ENCODE measurements around the gene DOCK10. TPM values are rescaled to one million over a fixed set of nuclear protein-coding genes. Genes with fewer than 3 reads are reported as not detected.

The DOCK10 gene
- total RNA-seq, 1 experiment from 2014 or later = 5.8 TPM

DNA sequence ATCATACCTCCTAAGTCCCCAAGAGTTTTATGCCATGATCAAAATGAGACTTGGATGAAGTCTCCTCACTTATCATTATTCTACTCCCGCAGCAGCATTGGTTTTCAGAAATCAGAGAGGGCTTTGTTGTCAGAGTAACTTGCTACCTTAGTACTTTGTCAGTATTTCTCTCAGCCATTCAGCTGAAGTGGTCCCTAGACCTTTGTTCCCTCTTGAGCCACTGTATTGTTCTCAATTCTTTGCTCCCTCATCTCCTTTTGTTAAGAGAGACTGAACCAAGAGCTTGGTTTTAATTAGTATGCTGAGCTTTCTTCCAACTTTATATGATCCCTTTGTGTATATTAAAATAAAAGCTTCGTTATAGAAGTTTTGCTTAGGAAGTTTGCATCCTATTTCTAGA, 133.4 kb downstream of the DOCK10 start:
- in situ Hi-C loops (cut with HindIII; ENCODE audit: low pct_unique_long_range_greater_than_20kb, low sequenced_read_pairs) (no loop called here), intact Hi-C loops (cut with micrococcal nuclease; ENCODE audit: unreplicated experiment) (no loop called here)
- H3K4me3 ChIP-seq (ENCODE audit: low read depth in 2 of 2, low read length in 2 of 2) = no peak overlapping the region
- TF ChIP-seq, protein P1, sequence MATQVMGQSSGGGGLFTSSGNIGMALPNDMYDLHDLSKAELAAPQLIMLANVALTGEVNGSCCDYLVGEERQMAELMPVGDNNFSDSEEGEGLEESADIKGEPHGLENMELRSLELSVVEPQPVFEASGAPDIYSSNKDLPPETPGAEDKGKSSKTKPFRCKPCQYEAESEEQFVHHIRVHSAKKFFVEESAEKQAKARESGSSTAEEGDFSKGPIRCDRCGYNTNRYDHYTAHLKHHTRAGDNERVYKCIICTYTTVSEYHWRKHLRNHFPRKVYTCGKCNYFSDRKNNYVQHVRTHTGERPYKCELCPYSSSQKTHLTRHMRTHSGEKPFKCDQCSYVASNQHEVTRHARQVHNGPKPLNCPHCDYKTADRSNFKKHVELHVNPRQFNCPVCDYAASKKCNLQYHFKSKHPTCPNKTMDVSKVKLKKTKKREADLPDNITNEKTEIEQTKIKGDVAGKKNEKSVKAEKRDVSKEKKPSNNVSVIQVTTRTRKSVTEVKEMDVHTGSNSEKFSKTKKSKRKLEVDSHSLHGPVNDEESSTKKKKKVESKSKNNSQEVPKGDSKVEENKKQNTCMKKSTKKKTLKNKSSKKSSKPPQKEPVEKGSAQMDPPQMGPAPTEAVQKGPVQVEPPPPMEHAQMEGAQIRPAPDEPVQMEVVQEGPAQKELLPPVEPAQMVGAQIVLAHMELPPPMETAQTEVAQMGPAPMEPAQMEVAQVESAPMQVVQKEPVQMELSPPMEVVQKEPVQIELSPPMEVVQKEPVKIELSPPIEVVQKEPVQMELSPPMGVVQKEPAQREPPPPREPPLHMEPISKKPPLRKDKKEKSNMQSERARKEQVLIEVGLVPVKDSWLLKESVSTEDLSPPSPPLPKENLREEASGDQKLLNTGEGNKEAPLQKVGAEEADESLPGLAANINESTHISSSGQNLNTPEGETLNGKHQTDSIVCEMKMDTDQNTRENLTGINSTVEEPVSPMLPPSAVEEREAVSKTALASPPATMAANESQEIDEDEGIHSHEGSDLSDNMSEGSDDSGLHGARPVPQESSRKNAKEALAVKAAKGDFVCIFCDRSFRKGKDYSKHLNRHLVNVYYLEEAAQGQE (IDR thresholded peaks at IDR 0.05; ENCODE audit: insufficient read depth in 1 of 2, low read depth in 2 of 2, low read length in 1 of 2) = no peak
- no peak for TF ChIP-seq POLR2AphosphoS5 (IDR thresholded peaks at IDR 0.05; ENCODE audit: low read depth, low read length)
- no peak for TF ChIP-seq TCF7L2 (IDR thresholded peaks at IDR 0.05; ENCODE audit: low read depth, low read length)
- TF ChIP-seq SIN3A (IDR thresholded peaks at IDR 0.05; ENCODE audit: borderline replicate concordance, insufficient read depth, low read depth, low read length) = no peak
- TF ChIP-seq CTCF (IDR thresholded peaks at IDR 0.05) = no peak
- BruUV-seq (replicated peaks) = no TSS peak
- CTCF ChIA-PET = interaction anchor here (0.6 to 0.7 kb wide), 2 partner anchors 13 to 732 kb away, joined by 3 to 6 read pairs; no protein-coding TSS in a partner anchor
- H3K9me3 ChIP-seq (ENCODE audit: control insufficient read depth, insufficient read depth, low read depth, low read length) = no peaks in the 10 kb centered on the region
- H3K4me1 ChIP-seq (ENCODE audit: control insufficient read depth, insufficient read depth, low read length) = no peaks in the 10 kb centered on the region
- DNase-seq (ENCODE audit: low read depth, low spot score) (no peak), ATAC-seq (no peak)
- no peaks in the 10 kb centered on the region for H3K27me3 ChIP-seq (ENCODE audit: control insufficient read depth, insufficient read depth, low read length)
- POLR2A ChIA-PET = no interaction called here
- H3K27ac ChIP-seq (ENCODE audit: low read length) = no peak overlapping the region
- H3K36me3 ChIP-seq (ENCODE audit: control insufficient read depth, insufficient read depth, low read length) = no peaks in the 10 kb centered on the region

DNA sequence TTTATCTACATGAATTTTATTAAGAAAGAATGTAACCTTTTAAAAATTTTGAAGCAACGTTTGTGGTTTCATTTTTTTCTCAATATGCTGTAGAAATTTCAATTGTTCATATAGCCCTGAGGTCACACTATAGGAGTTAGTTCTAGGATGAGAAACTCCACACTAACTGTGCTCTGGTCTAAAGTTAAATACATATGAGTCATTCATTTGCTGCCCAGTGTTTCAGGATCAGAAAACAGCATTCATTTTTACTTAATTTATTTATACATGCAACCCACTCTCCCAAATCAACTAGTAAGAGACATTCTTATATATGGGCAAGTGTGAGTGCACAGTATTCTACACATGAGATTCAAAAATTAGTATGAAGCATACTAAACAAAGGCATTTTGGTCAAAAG, 137.9 kb downstream of the DOCK10 start:
- ChIA-PET CTCF (no interaction called here), POLR2A (no interaction called here)
- ATAC-seq (no peak), DNase-seq (ENCODE audit: low read depth, low spot score) (no peak)
- Histone ChIP-seq H3K4me3 (ENCODE audit: low read depth in 2 of 2, low read length in 2 of 2) (no peak overlapping the region), H3K27ac (ENCODE audit: low read length) (no peak overlapping the region), H3K9me3 (ENCODE audit: control insufficient read depth, insufficient read depth, low read depth, low read length) (no peaks in the 10 kb centered on the region), H3K36me3 (ENCODE audit: control insufficient read depth, insufficient read depth, low read length) (no peaks in the 10 kb centered on the region), H3K4me1 (ENCODE audit: control insufficient read depth, insufficient read depth, low read length) (no peaks in the 10 kb centered on the region; the same call in 1 of the 2 replicates), H3K27me3 (ENCODE audit: control insufficient read depth, insufficient read depth, low read length) (no peaks in the 10 kb centered on the region)
- TF ChIP-seq POLR2AphosphoS5 (IDR thresholded peaks at IDR 0.05; ENCODE audit: low read depth, low read length) = no peak
- TF ChIP-seq TCF7L2 (IDR thresholded peaks at IDR 0.05; ENCODE audit: low read depth, low read length) = no peak
- TF ChIP-seq CTCF (IDR thresholded peaks at IDR 0.05) = no peak
- TF ChIP-seq, protein P1 (IDR thresholded peaks at IDR 0.05; ENCODE audit: insufficient read depth in 1 of 2, low read depth in 2 of 2, low read length in 1 of 2) = no peak
- no peak for TF ChIP-seq SIN3A (IDR thresholded peaks at IDR 0.05; ENCODE audit: borderline replicate concordance, insufficient read depth, low read depth, low read length)
- BruUV-seq (replicated peaks) = no TSS peak
- intact Hi-C loops (cut with micrococcal nuclease; ENCODE audit: unreplicated experiment) = no loop called here
- in situ Hi-C loops (cut with HindIII; ENCODE audit: low pct_unique_long_range_greater_than_20kb, low sequenced_read_pairs) = no loop called here

All from Panc1 (cell line).